GM19193 (cell line): ENCODE data around the gene ATG13.

ENCODE experiments used
- POLR2A ChIP-seq: IDR thresholded peaks from 4 replicates; pipeline ENCODE4 v1.6.1; 2011; ENCODE audit not compliant: insufficient read depth, insufficient read length; ENCODE audit errors: extremely low read depth

Gene ATG13

GRCh38 chr11:46599340-46600193 is 17.8 kb upstream of the ATG13 start:
- no peak for TF ChIP-seq POLR2A

DNA sequence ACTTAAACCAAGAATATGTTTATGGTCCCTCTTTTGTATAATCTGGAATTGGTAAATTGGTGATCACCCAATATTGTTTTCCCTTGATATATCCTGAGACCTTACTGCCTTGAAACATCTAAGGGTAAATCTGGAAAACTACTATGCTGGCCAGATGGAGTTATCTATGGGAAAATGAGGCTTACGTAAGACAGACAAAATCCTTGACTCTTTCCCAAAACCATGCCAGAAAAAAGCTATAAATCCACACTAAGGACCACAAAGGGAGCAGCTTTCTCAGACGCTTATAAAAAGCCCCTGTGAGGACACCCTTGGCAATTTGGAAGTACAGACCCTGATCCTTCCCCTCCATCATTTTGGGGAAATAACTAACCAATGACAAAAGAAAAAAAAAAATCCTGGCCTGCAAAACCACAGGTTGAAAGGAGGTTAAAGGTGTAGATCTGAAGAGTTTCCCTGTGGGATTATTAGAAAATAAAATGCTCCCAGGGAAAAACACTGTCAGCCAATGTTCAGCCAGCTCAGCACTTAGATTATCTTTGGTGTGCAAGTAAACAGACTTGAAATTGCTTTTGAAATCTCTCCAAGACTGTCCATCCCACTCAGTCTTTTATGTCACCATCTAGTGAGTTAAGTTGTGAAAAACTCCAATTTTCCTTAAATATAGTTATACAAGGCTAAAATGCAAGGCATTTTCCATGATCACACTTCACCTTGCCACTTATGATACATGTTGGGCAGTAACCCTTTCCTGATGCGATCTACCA is 17.0 kb upstream of the ATG13 start:
- no peak for TF ChIP-seq POLR2A

GRCh38 chr11:46601129-46601528 is 16.2 kb upstream of the ATG13 start:
- no peak for TF ChIP-seq POLR2A

- no peak for TF ChIP-seq POLR2A
Measured at GRCh38 chr11:46603704-46604308, 13.5 kb upstream of the ATG13 start.

DNA sequence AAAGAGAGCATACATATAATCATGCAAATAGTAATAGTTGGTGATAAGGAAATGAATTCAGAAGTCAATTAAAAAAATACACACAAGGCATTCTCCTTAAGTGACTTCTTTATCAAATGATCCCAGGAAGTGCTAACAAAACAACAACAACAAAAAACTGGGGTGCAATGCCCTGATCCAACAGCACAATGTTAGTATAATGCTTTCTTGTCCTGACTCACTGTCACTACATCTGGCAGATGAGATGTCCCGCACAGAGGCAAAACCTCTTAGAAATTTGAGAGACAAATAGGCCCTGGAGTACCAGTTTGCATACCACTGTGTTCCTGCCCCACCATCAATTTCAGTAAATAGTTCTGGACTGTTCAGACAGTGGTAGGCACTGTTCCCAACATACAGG is 12.6 kb upstream of the ATG13 start:
- TF ChIP-seq POLR2A = no peak

- no peak for TF ChIP-seq POLR2A
Measured at GRCh38 chr11:46607516-46607915, 9.8 kb upstream of the ATG13 start.

- no peak for TF ChIP-seq POLR2A
Measured at GRCh38 chr11:46609386-46609785, 8.0 kb upstream of the ATG13 start.

DNA sequence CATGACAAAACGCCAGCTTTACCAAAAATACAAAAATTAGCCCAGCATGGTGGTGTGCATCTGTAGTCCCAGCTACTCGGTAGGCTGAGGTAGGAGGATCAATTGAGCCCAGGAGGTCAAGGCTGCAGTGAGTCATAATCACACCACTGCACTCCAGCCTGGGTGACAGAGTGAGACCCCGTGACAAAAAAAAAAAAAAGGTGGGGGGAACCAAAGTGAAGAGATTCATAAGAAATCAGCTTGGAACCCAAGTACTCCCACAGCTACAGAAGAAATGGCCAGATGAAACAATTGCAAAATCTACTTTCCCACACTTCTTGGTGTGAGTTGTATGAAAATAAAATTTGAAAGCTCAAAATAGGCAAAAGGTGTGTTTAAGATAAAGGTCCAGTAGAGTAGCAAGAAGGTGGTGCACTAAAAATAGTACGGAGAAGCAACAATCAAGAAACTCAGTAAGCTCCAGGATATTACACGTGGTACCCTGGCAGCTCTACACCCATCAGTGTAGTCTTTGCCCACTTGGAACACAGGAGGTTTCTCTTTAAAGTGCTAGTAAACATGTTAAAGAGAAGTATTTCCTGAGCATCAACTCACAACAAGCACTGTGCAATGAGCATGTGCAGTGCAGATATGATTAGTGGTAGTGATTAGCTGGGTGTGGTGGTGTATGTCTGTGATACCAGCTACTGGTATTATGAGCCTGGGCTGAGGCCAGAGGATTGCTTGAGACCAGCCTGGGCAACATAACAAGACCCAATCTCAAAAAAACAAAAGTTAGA is 5.6 kb upstream of the ATG13 start:
- no peak for TF ChIP-seq POLR2A

DNA sequence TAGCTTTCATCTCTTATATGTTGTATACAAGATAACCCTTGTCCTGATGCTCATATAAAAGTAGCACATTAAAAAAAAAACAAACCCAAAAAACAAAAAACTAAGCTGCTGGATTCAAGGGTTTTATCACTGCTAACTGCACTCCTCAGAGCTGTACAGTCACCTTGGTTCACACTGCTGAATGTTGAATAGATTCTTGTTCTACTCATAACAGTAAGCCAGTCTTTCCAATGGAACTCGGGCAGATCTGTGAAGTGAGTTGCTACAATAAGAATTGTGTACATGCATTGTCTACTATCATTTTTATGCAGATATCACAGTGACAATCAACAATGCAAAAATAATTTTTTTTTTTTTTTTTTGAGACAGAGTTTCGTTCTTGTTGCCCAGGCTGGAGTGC is 5.0 kb upstream of the ATG13 start:
- TF ChIP-seq POLR2A = no peak

- TF ChIP-seq POLR2A = no peak
Measured at GRCh38 chr11:46615756-46616155, 1.6 kb upstream of the ATG13 start.

DNA sequence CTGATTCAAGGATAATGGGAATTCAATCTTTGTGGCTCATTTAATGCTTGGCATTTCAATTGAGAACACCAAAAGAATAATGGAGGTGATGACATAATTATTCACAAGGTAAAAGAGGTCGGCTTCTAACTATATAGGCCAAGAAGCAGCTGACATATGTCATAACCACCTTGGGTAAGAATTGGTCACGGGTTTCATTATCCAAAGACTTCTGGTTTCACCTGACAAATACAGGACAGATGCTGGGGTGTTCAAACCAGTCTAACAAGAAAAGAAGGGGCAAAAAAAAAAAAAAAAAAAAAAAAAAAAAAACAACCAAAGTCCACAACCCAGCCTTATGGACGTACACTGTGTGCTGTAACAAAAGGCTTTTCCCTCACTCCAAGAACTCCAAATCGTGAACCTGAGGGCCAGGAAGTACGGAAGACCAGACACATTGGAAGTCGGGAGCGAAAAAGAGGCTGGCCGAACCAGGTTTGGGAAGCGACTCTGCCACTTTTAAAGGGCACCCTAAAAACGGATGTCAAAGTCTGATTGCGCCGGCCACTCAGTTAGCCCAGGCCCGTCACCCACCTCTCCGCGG is 711 bp upstream of the ATG13 start:
- no peak for TF ChIP-seq POLR2A

DNA sequence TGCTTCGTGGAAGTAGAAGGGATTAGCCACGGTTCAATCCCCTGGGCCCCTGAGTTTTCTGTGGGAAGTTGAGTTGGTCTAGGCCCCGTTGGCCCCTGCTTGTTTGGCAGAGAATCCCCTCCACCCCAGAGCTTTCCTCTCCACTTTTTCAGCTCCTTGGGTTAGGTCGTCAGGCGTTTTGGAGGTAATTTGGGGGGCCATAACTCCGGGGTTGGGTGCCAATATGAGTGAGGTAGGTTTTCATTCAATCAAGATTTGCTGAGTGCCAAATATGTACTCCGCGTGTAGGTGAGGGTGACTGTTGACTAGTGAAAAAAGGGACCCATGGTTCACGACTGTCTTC is 590 bp downstream of the ATG13 start:
- TF ChIP-seq POLR2A = no peak

- TF ChIP-seq POLR2A = no peak
Measured at GRCh38 chr11:46618837-46619236, 1.5 kb downstream of the ATG13 start.

- TF ChIP-seq POLR2A = no peak
Measured at GRCh38 chr11:46625406-46625805, 8.1 kb downstream of the ATG13 start.

DNA sequence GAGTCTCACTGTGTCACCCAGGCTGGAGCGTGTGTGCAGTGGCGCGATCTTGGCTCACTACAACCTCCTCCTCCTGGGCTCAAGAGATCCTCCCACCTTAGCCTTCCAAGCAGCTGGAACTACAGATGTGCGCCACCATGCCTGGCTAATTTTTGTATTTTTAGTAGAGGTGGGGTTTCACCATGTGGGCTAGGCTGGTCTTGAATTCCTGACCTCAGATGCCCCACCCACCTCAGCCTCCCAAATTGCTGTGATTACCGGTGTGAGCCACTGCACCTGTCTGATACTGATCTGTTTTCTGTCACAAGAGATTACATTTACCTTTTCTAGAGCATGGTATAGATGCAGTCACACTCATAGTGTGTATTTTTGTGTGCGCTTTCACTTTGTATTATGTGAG is 11.6 kb downstream of the ATG13 start:
- no peak for TF ChIP-seq POLR2A
